Suprapubic skin (tissue), 4 donors: ENCODE results near the gene HDDC3.

Experiments used
- EP300 ChIP-seq: sonication (generic); formaldehyde crosslinking; IDR thresholded peaks from one replicate; pipeline ENCODE4 v1.6.1; 2017; ENCODE audit warnings: antibody characterized with exemption
- POLR2A ChIP-seq, 2 donors: fragments of 450-650 bp; IDR thresholded peaks; one replicate each; pipeline ENCODE4 v1.6.1; 2017; ENCODE audit warnings: antibody characterized with exemption in 2 of 2, mild to moderate bottlenecking in 2 of 2, moderate library complexity in 2 of 2
- POLR2AphosphoS5 ChIP-seq, 3 donors: sonication (generic); formaldehyde crosslinking; IDR thresholded peaks; one replicate each; pipeline ENCODE4 v1.6.1; 2017; ENCODE audit warnings: antibody characterized with exemption in 3 of 3
- TF ChIP-seq, protein P1 (sequence below), 2 donors: fragments of 200-600 bp in 1 of 2; fragments of 450-650 bp in 1 of 2; sonication (generic) in 1 of 2; IDR thresholded peaks; one replicate each; pipeline ENCODE4 v1.5.1; 2016 to 2019; ENCODE audit warnings: antibody characterized with exemption in 2 of 2, mild to moderate bottlenecking in 1 of 2, moderate library complexity in 1 of 2

DNA sequence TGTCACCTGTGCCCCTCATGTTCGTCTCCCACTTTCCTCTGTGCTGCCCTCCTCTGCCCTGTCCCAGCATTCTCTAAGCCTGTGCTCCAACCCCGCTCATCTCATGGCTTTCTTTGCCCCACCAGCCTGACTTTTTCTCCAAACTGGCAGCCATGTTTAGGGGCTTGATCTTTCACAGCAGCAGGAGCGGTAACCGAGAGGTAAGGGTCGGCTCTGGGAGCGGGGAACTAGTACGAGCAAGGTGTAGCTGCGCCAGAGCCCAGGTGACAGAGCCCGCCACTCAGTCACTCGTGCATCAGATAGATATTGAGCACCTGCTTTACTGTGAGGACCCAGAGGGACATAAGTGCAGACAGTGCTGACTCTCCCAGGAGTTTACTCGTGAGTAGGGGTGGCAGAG lies 15.9 kb downstream of the HDDC3 start:
- TF ChIP-seq, protein P1, sequence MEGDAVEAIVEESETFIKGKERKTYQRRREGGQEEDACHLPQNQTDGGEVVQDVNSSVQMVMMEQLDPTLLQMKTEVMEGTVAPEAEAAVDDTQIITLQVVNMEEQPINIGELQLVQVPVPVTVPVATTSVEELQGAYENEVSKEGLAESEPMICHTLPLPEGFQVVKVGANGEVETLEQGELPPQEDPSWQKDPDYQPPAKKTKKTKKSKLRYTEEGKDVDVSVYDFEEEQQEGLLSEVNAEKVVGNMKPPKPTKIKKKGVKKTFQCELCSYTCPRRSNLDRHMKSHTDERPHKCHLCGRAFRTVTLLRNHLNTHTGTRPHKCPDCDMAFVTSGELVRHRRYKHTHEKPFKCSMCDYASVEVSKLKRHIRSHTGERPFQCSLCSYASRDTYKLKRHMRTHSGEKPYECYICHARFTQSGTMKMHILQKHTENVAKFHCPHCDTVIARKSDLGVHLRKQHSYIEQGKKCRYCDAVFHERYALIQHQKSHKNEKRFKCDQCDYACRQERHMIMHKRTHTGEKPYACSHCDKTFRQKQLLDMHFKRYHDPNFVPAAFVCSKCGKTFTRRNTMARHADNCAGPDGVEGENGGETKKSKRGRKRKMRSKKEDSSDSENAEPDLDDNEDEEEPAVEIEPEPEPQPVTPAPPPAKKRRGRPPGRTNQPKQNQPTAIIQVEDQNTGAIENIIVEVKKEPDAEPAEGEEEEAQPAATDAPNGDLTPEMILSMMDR (IDR thresholded peaks at IDR 0.05): no peak
- TF ChIP-seq POLR2A (IDR thresholded peaks at IDR 0.05) (no peak), POLR2AphosphoS5 (IDR thresholded peaks at IDR 0.05) (no peak), EP300 (no peak)
